ENCODE measurements around the gene RCC1.
"Not testable (repeated sequence)": the region's sequence is repeated elsewhere in the genome, so short reads cannot be mapped to it uniquely, and the experiment has no call there.

The RCC1 gene

GRCh38 chr1:28560886-28561285, 55.0 kb downstream of the RCC1 start:
- no peaks in the 10 kb centered on the region for H3K9me3 ChIP-seq (ENCODE audit: control insufficient read depth, low read depth, low read length)
- H3K27me3 ChIP-seq (ENCODE audit: control insufficient read depth, insufficient read depth, low read length), result no peaks in the 10 kb centered on the region
- no peak overlapping the region for H3K4me3 ChIP-seq (ENCODE audit: low read length)
- H3K36me3 ChIP-seq (ENCODE audit: control insufficient read depth, low read depth, low read length), result peaks cover 55% of the 10 kb centered on the region
- no peaks in the 10 kb centered on the region for H3K4me1 ChIP-seq (ENCODE audit: control insufficient read depth, low read depth, low read length)
- no peak overlapping the region for H3K27ac ChIP-seq (ENCODE audit: low read length)
- H3K9ac ChIP-seq (ENCODE audit: low read length), result no peak overlapping the region

GRCh38 chr1:28564310-28564709, 58.5 kb downstream of the RCC1 start:
- H3K4me3 ChIP-seq (ENCODE audit: low read length), result no peak overlapping the region
- no peaks in the 10 kb centered on the region for H3K9me3 ChIP-seq (ENCODE audit: control insufficient read depth, low read depth, low read length)
- H3K27ac ChIP-seq (ENCODE audit: low read length), result no peak overlapping the region
- peaks cover 64% of the 10 kb centered on the region for H3K36me3 ChIP-seq (ENCODE audit: control insufficient read depth, low read depth, low read length)
- no peaks in the 10 kb centered on the region for H3K4me1 ChIP-seq (ENCODE audit: control insufficient read depth, low read depth, low read length)
- no peak overlapping the region for H3K9ac ChIP-seq (ENCODE audit: low read length)
- H3K27me3 ChIP-seq (ENCODE audit: control insufficient read depth, insufficient read depth, low read length), result no peaks in the 10 kb centered on the region

GRCh38 chr1:28565040-28565439, 59.2 kb downstream of the RCC1 start:
- no peak overlapping the region for H3K4me3 ChIP-seq (ENCODE audit: low read length)
- H3K9ac ChIP-seq (ENCODE audit: low read length), result no peak overlapping the region
- no peaks in the 10 kb centered on the region for H3K27me3 ChIP-seq (ENCODE audit: control insufficient read depth, insufficient read depth, low read length)
- H3K4me1 ChIP-seq (ENCODE audit: control insufficient read depth, low read depth, low read length), result no peaks in the 10 kb centered on the region
- no peak overlapping the region for H3K27ac ChIP-seq (ENCODE audit: low read length)
- no peaks in the 10 kb centered on the region for H3K9me3 ChIP-seq (ENCODE audit: control insufficient read depth, low read depth, low read length)
- H3K36me3 ChIP-seq (ENCODE audit: control insufficient read depth, low read depth, low read length), result peaks cover 57% of the 10 kb centered on the region

GRCh38 chr1:28565726-28566125, 59.9 kb downstream of the RCC1 start:
- no peaks in the 10 kb centered on the region for H3K27me3 ChIP-seq (ENCODE audit: control insufficient read depth, insufficient read depth, low read length)
- H3K36me3 ChIP-seq (ENCODE audit: control insufficient read depth, low read depth, low read length), result peaks cover 50% of the 10 kb centered on the region
- H3K9me3 ChIP-seq (ENCODE audit: control insufficient read depth, low read depth, low read length), result no peaks in the 10 kb centered on the region
- no peak overlapping the region for H3K4me3 ChIP-seq (ENCODE audit: low read length)
- no peak overlapping the region for H3K27ac ChIP-seq (ENCODE audit: low read length)
- H3K4me1 ChIP-seq (ENCODE audit: control insufficient read depth, low read depth, low read length), result no peaks in the 10 kb centered on the region
- H3K9ac ChIP-seq (ENCODE audit: low read length), result no peak overlapping the region

- Histone ChIP-seq H3K27ac (ENCODE audit: low read length) (no peak overlapping the region), H3K4me1 (ENCODE audit: control insufficient read depth, low read depth, low read length) (no peaks in the 10 kb centered on the region), H3K9ac (ENCODE audit: low read length) (no peak overlapping the region), H3K9me3 (ENCODE audit: control insufficient read depth, low read depth, low read length) (no peaks in the 10 kb centered on the region), H3K36me3 (ENCODE audit: control insufficient read depth, low read depth, low read length) (peaks cover 48% of the 10 kb centered on the region), H3K4me3 (ENCODE audit: low read length) (no peak overlapping the region), H3K27me3 (ENCODE audit: control insufficient read depth, insufficient read depth, low read length) (no peaks in the 10 kb centered on the region)
Observed at GRCh38 chr1:28566931-28567330, 61.1 kb downstream of the RCC1 start.

- H3K9ac ChIP-seq (ENCODE audit: low read length), result no peak overlapping the region
- H3K9me3 ChIP-seq (ENCODE audit: control insufficient read depth, low read depth, low read length), result no peaks in the 10 kb centered on the region
- H3K36me3 ChIP-seq (ENCODE audit: control insufficient read depth, low read depth, low read length), result peaks cover 28% of the 10 kb centered on the region
- no peak overlapping the region for H3K27ac ChIP-seq (ENCODE audit: low read length)
- no peaks in the 10 kb centered on the region for H3K4me1 ChIP-seq (ENCODE audit: control insufficient read depth, low read depth, low read length)
- H3K27me3 ChIP-seq (ENCODE audit: control insufficient read depth, insufficient read depth, low read length), result no peaks in the 10 kb centered on the region
- H3K4me3 ChIP-seq (ENCODE audit: low read length), result no peak overlapping the region
Observed at GRCh38 chr1:28571911-28572310, 66.1 kb downstream of the RCC1 start.

GRCh38 chr1:28572891-28573290, 67.0 kb downstream of the RCC1 start:
- H3K4me1 ChIP-seq (ENCODE audit: control insufficient read depth, low read depth, low read length); H3K9ac ChIP-seq (ENCODE audit: low read length); H3K9me3 ChIP-seq (ENCODE audit: control insufficient read depth, low read depth, low read length); H3K27me3 ChIP-seq (ENCODE audit: control insufficient read depth, insufficient read depth, low read length); H3K4me3 ChIP-seq (ENCODE audit: low read length); H3K27ac ChIP-seq (ENCODE audit: low read length): not testable (repeated sequence)
- H3K36me3 ChIP-seq (ENCODE audit: control insufficient read depth, low read depth, low read length), result peaks cover 29% of the 10 kb centered on the region

- H3K36me3 ChIP-seq (ENCODE audit: control insufficient read depth, low read depth, low read length), result peaks cover 30% of the 10 kb centered on the region
- no peak overlapping the region for H3K27ac ChIP-seq (ENCODE audit: low read length)
Observed at GRCh38 chr1:28573564-28573963, 67.7 kb downstream of the RCC1 start.

GRCh38 chr1:28577052-28577678, 71.3 kb downstream of the RCC1 start:
- H3K36me3 ChIP-seq (ENCODE audit: control insufficient read depth, low read depth, low read length), result peaks cover 43% of the 10 kb centered on the region
- no peak overlapping the region for H3K9ac ChIP-seq (ENCODE audit: low read length)
- peaks cover 7% of the 10 kb centered on the region for H3K4me1 ChIP-seq (ENCODE audit: control insufficient read depth, low read depth, low read length)
- H3K27me3 ChIP-seq (ENCODE audit: control insufficient read depth, insufficient read depth, low read length), result peaks cover 3% of the 10 kb centered on the region
- H3K4me3 ChIP-seq (ENCODE audit: low read length), result no peak overlapping the region
- H3K27ac ChIP-seq (ENCODE audit: low read length), result no peak overlapping the region
- H3K9me3 ChIP-seq (ENCODE audit: control insufficient read depth, low read depth, low read length), result no peaks in the 10 kb centered on the region

More at GRCh38 chr1:28573564-28573963, 67.7 kb downstream of the RCC1 start:
- Histone ChIP-seq H3K9me3 (ENCODE audit: control insufficient read depth, low read depth, low read length) (no peaks in the 10 kb centered on the region), H3K4me3 (ENCODE audit: low read length) (no peak overlapping the region), H3K9ac (ENCODE audit: low read length) (no peak overlapping the region), H3K4me1 (ENCODE audit: control insufficient read depth, low read depth, low read length) (no peaks in the 10 kb centered on the region), H3K27me3 (ENCODE audit: control insufficient read depth, insufficient read depth, low read length) (no peaks in the 10 kb centered on the region)

- H3K4me3 ChIP-seq (ENCODE audit: low read length), result no peak overlapping the region
- peaks cover 7% of the 10 kb centered on the region for H3K27me3 ChIP-seq (ENCODE audit: control insufficient read depth, insufficient read depth, low read length)
- no peaks in the 10 kb centered on the region for H3K9me3 ChIP-seq (ENCODE audit: control insufficient read depth, low read depth, low read length)
- peaks cover 10% of the 10 kb centered on the region for H3K4me1 ChIP-seq (ENCODE audit: control insufficient read depth, low read depth, low read length)
- H3K9ac ChIP-seq (ENCODE audit: low read length), result no peak overlapping the region
- peaks cover 43% of the 10 kb centered on the region for H3K36me3 ChIP-seq (ENCODE audit: control insufficient read depth, low read depth, low read length)
- H3K27ac ChIP-seq (ENCODE audit: low read length), result no peak overlapping the region
Observed at GRCh38 chr1:28577738-28578536, 72.1 kb downstream of the RCC1 start.

GRCh38 chr1:28578696-28579218, 72.9 kb downstream of the RCC1 start:
- Histone ChIP-seq H3K36me3 (ENCODE audit: control insufficient read depth, low read depth, low read length) (peaks cover 43% of the 10 kb centered on the region), H3K9ac (ENCODE audit: low read length) (no peak overlapping the region), H3K4me1 (ENCODE audit: control insufficient read depth, low read depth, low read length) (peaks cover 10% of the 10 kb centered on the region)

More at GRCh38 chr1:28578696-28579218, 72.9 kb downstream of the RCC1 start:
- Histone ChIP-seq H3K9me3 (ENCODE audit: control insufficient read depth, low read depth, low read length) (no peaks in the 10 kb centered on the region), H3K27ac (ENCODE audit: low read length) (no peak overlapping the region), H3K27me3 (ENCODE audit: control insufficient read depth, insufficient read depth, low read length) (peaks cover 7% of the 10 kb centered on the region), H3K4me3 (ENCODE audit: low read length) (no peak overlapping the region)

Measured in iPS-18a (cell line).